Heart right ventricle (tissue), 16 donors: ENCODE measurements around the gene TULP4. TPM values are rescaled to one million over a fixed set of nuclear protein-coding genes. Genes with fewer than 3 reads are reported as not detected.
"Not testable (repeated sequence)": the region's sequence is repeated elsewhere in the genome, so short reads cannot be mapped to it uniquely, and the experiment has no call there.

Experiments
- ATAC-seq, 8 donors: fragments of 200-7000 bp; cut with Tn5 transposase; one replicate each; pipeline ENCODE4 v1.9.1; 2020; ENCODE audit warnings: mild to moderate bottlenecking in 8 of 8, moderate library complexity in 8 of 8, moderate number of reproducible peaks in 1 of 8
- DNase-seq, 2 donors: peaks; one replicate each; pipeline ENCODE4 v3.0.0-alpha.2; 2020
- H3K27ac ChIP-seq, 10 donors: fragments of 200-600 bp; sonication (generic) in 2 of 10; one replicate each; pipeline versions ENCODE4 v1.5.0 to v1.8.0; 2020 to 2022; ENCODE audit warnings: mild to moderate bottlenecking in 3 of 10
- H3K27me3 ChIP-seq, 7 donors: fragments of 200-600 bp; one replicate each; pipeline ENCODE4 v1.8.0; 2021 to 2022; ENCODE audit warnings: mild to moderate bottlenecking in 2 of 7
- H3K36me3 ChIP-seq, 9 donors: fragments of 200-600 bp; sonication (generic) in 1 of 9; one replicate each; pipeline versions ENCODE4 v1.5.0 to v1.8.0; 2020 to 2022; ENCODE audit warnings: mild to moderate bottlenecking in 2 of 9
- H3K4me1 ChIP-seq, 9 donors: fragments of 200-600 bp; sonication (generic) in 1 of 9; one replicate each; pipeline versions ENCODE4 v1.5.0 to v1.8.0; 2020 to 2022; ENCODE audit warnings: mild to moderate bottlenecking in 4 of 9
- H3K4me3 ChIP-seq, 10 donors: fragments of 200-600 bp; sonication (generic) in 2 of 10; one replicate each; pipeline versions ENCODE4 v1.5.0 to v1.8.0; 2020 to 2022; ENCODE audit warnings: mild to moderate bottlenecking in 7 of 10, moderate library complexity in 2 of 10
- H3K9me3 ChIP-seq, 11 donors: fragments of 200-600 bp in 10 of 11; sonication (generic) in 2 of 11; one replicate each; pipeline versions ENCODE4 v1.5.0 to v1.8.0; 2013 to 2022; ENCODE audit warnings: mild to moderate bottlenecking in 2 of 11, control low read depth in 1 of 11, moderate library complexity in 1 of 11
- WGBS, 2 donors: extraction: QIAGEN DNeasy Blood & Tissue Kit; methylation state at CpG; one replicate each; pipeline ENCODE4 v1.1.7; 2013; ENCODE audit warnings: inconsistent platforms in 1 of 2; 5-methylcytosine and 5-hydroxymethylcytosine counted together
- intact Hi-C, 10 donors: fragments of 100-400 bp; cut with DNase I; formaldehyde crosslinking; loops; one replicate each; pipeline versions ENCODE4 v1.11.1 to v1.14.2; 2022
- polyA plus RNA-seq, 2 donors: library from polyadenylated mRNA; stranded (reverse); fragments of 200-250 nt; gene quantifications; one replicate each; pipeline ENCODE4 v1.2.3, GENCODE V29; 2013
- total RNA-seq, 10 donors: library from RNA; stranded (reverse); fragmentation: NEBNext Ultra II Directional in 3 of 10; extraction: Animal tissue kit (Norgen Biotek cat#: 25700) in 3 of 10; gene quantifications; one replicate each; pipeline versions ENCODE4 v1.2.1 to v1.2.4, GENCODE V29; 2021 to 2023
- TF ChIP-seq, protein P1 (sequence below), 9 donors: fragments of 200-600 bp; sonication (generic) in 2 of 9; IDR thresholded peaks; one replicate each; pipeline versions ENCODE4 v1.5.0 to v1.8.0; 2021 to 2022; ENCODE audit warnings: antibody characterized with exemption in 9 of 9, mild to moderate bottlenecking in 5 of 9, moderate library complexity in 1 of 9
- donor health status: Arrhythmogenic right ventricular cardiomyopathy.
- donor health status: ischemic (EF 13 %, LVEDD 7.1; RV severe dilation, severe dysfunction).
- donor health status: healthy with polysubstance abuse.
- donor health status: DM: no; HTN: yes; CAD: no.
- donor health status: DM: no; HTN: no; CAD: no.
- donor health status: ischemic (EF 25% LVEDD 6.9; RV normal size, moderate dysfunction).
- donor health status: ischemic (EF 25% LVEDD 5.7; RV mildly dilated, moderate dysfunction).
- donor health status: healthy.
- donor health status: DM: yes; HTN: yes; CAD: no.
- donor health status: Ischemic cardiomyopathy.
- donor health status: ischemic (EF 35%, LVEDD 5.7; RV mildly dilated, moderate dysfunction).
- donor health status: nonischemic (EF 11% LVEDD 7.7; RV severe dilation, severe dysfunction).
- donor health status: DM: yes; HTN: yes; CAD: no.
- donor health status: PGD.
- donor health status: ischemic (EF 29% LVEDD 5.4; RV normal size, mild dysfunction).
- donor health status: nonischemic (EF 23%, LVEDD 6.1; RV moderate dilation, normal function).

TULP4 gene
- total and polyA plus RNA-seq, 12 donors: 2.1 to 127 (median 99.2) TPM

DNA sequence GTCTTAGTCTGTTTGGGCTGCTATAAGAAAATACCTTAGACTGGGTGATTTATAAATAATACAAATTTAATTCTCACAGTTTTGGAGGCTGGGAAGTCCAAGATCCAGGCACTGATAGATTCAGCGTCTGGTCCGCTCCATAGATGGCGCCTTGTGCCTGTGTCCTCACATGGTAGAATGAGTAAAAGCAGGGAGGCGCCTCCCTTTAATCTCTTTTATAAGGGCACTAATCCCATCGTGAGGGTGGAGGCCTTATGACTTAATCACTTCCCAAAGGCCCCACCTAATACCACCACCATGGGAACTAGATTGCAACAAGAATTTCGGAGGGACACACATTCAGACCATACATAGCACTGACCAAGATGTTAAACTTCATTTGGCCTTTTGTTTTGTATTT, 156.4 kb downstream of the TULP4 start:
- H3K27me3 ChIP-seq: no peaks in the 10 kb centered on the region
- H3K4me1 ChIP-seq: peaks cover 0 to 8% (median 0%) of the 10 kb centered on the region in 9 donors
- H3K27ac ChIP-seq: no peak overlapping the region
- H3K36me3 ChIP-seq: peaks cover 0 to 32% (median 12%) of the 10 kb centered on the region in 9 donors
- WGBS, 2 donors: 92 to 94% methylated on average over 6 of the region's 6 CpGs
- no peak for ATAC-seq
- DNase-seq: no peak
- no peak overlapping the region for H3K4me3 ChIP-seq
- intact Hi-C loops: no loop called here
- TF ChIP-seq, protein P1, sequence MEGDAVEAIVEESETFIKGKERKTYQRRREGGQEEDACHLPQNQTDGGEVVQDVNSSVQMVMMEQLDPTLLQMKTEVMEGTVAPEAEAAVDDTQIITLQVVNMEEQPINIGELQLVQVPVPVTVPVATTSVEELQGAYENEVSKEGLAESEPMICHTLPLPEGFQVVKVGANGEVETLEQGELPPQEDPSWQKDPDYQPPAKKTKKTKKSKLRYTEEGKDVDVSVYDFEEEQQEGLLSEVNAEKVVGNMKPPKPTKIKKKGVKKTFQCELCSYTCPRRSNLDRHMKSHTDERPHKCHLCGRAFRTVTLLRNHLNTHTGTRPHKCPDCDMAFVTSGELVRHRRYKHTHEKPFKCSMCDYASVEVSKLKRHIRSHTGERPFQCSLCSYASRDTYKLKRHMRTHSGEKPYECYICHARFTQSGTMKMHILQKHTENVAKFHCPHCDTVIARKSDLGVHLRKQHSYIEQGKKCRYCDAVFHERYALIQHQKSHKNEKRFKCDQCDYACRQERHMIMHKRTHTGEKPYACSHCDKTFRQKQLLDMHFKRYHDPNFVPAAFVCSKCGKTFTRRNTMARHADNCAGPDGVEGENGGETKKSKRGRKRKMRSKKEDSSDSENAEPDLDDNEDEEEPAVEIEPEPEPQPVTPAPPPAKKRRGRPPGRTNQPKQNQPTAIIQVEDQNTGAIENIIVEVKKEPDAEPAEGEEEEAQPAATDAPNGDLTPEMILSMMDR (IDR thresholded peaks at IDR 0.05): no peak
- H3K9me3 ChIP-seq: peaks cover 0 to 7% (median 0%) of the 10 kb centered on the region in 11 donors

DNA sequence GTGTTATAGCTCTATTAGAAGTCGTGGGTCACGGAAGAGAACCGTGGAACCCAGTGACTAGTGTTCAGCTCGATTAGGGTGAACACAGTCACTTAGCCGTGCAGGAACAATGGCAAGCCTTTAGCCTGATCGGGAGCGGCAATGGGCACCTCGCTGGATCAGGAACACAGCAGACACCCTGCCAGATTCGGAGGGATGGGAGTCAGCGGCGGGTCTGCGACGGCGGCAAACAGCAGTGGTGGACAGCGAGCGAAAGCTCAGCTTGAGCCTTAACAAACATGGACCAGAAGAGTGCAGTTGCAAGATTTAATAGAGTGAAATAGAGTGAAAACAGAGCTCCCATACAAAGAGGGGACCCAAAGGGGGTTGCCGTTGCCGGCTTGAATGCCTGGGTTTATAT, 157.8 kb downstream of the TULP4 start:
- H3K27me3 ChIP-seq, H3K27ac ChIP-seq, DNase-seq, ATAC-seq, H3K9me3 ChIP-seq, H3K4me1 ChIP-seq, H3K4me3 ChIP-seq: not testable (repeated sequence)
- peaks cover 0 to 21% (median 6%) of the 10 kb centered on the region in 9 donors for H3K36me3 ChIP-seq
- 97% methylated on average over 18 of the region's 18 CpGs for WGBS, 2 donors
- intact Hi-C loops: loop anchor here in 1 of 10 donors (10.0 kb wide), 1 partner anchor 95 kb away; no protein-coding TSS in a partner anchor

DNA sequence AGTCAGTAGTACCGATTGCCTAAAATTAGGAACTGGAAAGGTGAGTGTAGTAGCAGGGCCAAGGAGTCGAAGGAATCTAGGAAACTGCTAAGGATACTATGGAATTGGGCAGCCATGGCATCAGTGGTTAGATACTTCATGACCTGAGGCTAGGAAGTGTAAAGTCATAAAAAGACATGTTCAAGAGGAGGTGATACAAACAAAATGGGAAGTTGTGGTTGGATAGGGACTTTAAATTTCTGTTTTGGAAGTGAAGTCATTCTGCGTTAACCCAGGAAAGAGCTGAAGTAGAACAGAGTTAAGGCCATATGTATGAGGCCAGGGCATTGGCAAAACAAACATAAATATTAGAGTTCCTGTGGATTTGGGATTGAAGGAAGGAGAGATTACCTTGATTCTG, 159.1 kb downstream of the TULP4 start:
- H3K4me1 ChIP-seq: peaks cover 0 to 4% (median 0%) of the 10 kb centered on the region in 9 donors
- H3K9me3 ChIP-seq: no peaks in the 10 kb centered on the region
- no peak for DNase-seq
- no peak overlapping the region for H3K4me3 ChIP-seq
- TF ChIP-seq, protein P1 (IDR thresholded peaks at IDR 0.05): no peak
- WGBS, 2 donors: 95 to 99% methylated on average over 3 of the region's 3 CpGs
- no peaks in the 10 kb centered on the region for H3K27me3 ChIP-seq
- no peak overlapping the region for H3K27ac ChIP-seq
- intact Hi-C loops: loop anchor here in 1 of 10 donors (10.0 kb wide), 1 partner anchor 97 kb away; no protein-coding TSS in a partner anchor
- ATAC-seq: no peak
- H3K36me3 ChIP-seq: peaks cover 0 to 21% (median 6%) of the 10 kb centered on the region in 9 donors

DNA sequence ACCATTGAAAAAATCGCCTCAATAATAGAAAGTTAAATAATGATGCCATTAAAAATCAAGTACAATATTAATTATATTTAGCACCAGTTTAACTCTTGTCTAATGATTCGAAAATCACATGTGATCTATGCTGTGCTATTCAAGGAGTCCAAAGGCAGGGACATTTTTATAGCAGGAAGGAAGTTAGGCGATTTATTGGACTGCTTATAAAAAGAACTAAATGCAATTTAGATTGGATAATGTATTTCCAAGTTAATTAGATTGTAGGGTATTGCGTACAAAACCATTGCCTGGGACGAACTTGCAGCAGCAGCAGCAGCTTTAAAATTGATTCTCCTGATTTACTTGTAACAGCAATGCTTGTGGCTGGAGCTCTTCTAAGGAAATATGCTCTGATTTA, 160.2 kb downstream of the TULP4 start:
- Histone ChIP-seq H3K4me3 (no peak overlapping the region), H3K36me3 (peaks cover 0 to 22% (median 5%) of the 10 kb centered on the region in 9 donors), H3K27me3 (no peaks in the 10 kb centered on the region), H3K9me3 (no peaks in the 10 kb centered on the region), H3K4me1 (peaks cover 0 to 4% (median 0%) of the 10 kb centered on the region in 9 donors), H3K27ac (no peak overlapping the region)
- WGBS, 2 donors: 64 to 81% methylated on average over 5 of the region's 5 CpGs
- TF ChIP-seq, protein P1 (IDR thresholded peaks at IDR 0.05): no peak
- ATAC-seq: no peak
- intact Hi-C loops: loop anchor here in 1 of 10 donors (10.0 kb wide), 1 partner anchor 98 kb away; no protein-coding TSS in a partner anchor
- DNase-seq: no peak

DNA sequence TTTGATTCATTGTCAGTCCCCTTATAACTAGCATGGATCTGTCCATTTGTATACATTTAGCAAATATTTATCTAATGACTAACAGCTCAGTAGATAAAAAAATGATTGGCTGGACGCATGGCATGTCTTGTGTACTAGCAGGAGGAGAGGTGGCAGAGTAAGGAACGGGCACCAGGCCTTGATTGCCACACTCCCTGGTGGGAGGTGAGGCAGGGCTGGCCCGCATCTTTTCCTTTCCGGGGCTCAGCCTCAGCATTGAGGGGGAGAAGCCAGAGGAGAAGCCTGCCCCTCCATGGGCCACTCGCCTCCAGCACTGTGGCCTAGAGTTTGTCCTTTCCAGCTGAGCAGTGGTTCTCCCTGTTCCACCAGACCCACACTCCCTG, 162.7 kb downstream of the TULP4 start:
- H3K4me3 ChIP-seq: no peak overlapping the region
- H3K36me3 ChIP-seq: peaks cover 0 to 26% (median 1%) of the 10 kb centered on the region in 9 donors
- DNase-seq (no peak), ATAC-seq (peak in 4 of 8 donors; percentile 11 to 62 (median 37))
- no peaks in the 10 kb centered on the region for H3K9me3 ChIP-seq
- H3K27me3 ChIP-seq: no peaks in the 10 kb centered on the region
- TF ChIP-seq, protein P1 (IDR thresholded peaks at IDR 0.05): no peak
- intact Hi-C loops: loop anchor here in 1 of 10 donors (10.0 kb wide), 1 partner anchor 100 kb away; no protein-coding TSS in a partner anchor
- peak overlapping the region in 2 of 10 donors; percentile 13 to 25 for H3K27ac ChIP-seq
- WGBS, 2 donors: 87 to 91% methylated on average over 5 of the region's 5 CpGs
- H3K4me1 ChIP-seq: peaks cover 0 to 4% (median 0%) of the 10 kb centered on the region in 9 donors
